GM18907 (cell line): ENCODE results near the gene PCDH19.

Experiments used
- ATAC-seq: cut with Tn5 transposase; IDR thresholded peaks from one replicate; pipeline ENCODE4 v1.9.1; 2021; ENCODE audit warnings: mild to moderate bottlenecking, moderate library complexity; ENCODE audit not compliant: unreplicated experiment

The PCDH19 gene

DNA sequence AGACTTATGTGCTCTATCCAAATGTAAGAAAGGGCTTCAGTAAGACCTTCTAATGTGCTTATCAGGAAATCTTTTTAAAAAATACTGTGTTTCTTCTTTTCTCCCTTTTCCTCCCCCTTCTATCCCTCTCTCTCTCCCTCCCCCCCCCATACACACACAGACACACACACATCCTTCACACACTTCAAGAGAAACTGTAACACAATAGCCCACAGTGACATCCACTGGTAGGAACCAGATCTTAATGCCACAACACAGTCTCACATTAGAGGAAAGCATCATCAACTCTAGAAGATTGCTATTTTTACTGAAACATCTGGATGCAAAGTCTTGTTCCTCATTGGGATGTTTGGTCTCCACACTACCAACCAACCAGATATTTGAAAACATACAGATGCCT lies 4.6 kb downstream of the PCDH19 start:
- ATAC-seq, result no peak

DNA sequence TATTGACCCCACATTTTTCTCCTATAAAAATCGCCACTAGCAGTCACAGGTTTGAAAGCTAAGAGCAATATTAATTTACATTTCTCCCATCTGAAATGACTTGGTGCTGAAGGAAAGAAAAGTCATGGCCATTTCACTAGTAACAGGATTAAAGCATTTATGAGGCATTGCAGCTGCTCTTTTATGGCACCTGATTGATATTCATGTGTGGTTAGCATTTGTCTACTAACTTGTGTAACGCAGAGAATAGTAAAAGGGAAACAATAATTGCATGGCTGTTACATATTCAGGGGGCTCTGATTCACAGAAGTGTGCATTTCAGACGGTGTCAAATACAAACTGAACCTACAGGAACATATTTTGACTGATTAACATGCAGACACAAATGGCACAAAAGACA lies 5.2 kb downstream of the PCDH19 start:
- ATAC-seq, result no peak

DNA sequence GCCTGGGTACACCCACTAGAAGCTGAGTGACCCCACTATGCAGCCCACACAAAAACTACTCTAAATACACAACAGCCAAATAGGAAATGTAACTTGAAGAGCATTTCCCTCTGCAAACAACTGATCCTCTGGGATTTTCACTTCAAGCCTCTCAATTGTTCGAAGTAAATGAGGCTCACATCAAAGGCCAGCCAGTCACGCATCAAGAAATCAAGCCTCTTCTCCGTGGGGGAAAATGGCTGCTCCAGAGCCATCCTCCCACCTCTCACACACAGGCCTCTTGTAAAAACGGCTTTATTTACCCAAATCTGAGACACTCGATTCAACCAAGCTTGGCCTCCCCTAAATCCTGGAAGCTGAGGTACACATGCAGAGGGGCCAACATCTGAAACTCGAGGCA lies 14.3 kb downstream of the PCDH19 start:
- ATAC-seq, result no peak

DNA sequence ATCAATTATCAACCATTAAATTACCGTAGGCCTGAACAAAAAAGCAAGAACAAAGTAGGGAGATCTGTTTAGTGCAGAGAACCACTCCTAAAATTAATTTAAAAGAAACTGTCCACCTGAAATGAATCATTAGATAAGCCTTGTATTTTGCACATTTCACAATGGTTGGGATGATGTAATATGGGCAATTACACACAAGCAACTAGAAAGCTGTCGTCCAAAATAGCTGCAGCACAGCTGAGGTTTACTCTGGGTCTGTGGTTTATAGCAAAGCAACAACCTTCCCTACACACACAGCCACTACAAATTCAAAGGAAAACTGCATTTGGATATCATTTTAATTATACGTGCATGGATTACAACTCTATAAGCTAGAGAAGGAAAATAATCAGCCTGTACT lies 28.5 kb downstream of the PCDH19 start:
- ATAC-seq, result no peak

DNA sequence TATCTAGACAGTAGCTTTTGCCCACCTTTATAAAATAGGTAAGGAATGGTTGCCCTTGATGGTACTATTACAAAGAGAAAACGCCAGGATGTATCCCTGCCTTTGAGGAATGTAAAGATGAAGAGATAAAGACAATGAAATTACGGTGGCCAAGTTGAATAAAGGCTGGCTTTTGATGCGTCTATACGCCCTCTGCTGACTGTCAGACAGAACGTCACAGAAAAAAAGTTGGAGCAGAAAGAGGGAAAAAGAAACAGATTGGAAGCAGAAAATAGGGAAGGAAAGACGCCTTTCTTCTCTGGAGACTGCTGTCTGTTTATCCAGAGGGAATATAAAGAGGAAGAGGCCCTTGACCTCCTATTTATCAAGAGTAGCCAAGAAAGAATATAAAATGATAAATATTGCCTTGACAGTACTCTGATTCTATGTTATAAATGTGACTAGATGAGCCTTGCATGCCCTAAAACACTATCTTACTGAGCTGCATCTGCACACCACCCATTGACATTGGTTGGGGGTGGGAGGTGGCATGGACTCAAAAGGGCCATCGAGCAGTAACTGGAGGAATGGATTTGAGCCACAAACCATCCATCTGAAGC lies 30.6 kb downstream of the PCDH19 start:
- ATAC-seq, result no peak

DNA sequence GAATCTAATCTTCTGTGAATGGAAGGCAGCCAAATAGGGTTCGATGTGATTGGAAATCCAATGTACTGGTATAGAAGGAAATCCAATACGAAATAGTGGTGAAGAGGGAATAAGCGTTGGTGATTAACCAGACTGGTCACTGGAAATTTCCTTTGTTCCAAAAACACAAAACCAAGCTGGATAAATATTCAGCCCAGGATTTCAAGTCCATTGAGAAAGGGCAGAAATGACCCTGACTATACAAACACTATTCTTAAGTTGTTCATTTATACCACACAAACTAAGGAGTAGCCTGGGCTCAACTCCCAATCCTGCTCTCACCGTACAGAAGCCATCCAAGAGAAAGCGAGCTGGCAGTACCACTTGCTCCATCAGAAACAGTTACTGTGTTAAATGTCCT lies 32.2 kb downstream of the PCDH19 start:
- ATAC-seq, result no peak

DNA sequence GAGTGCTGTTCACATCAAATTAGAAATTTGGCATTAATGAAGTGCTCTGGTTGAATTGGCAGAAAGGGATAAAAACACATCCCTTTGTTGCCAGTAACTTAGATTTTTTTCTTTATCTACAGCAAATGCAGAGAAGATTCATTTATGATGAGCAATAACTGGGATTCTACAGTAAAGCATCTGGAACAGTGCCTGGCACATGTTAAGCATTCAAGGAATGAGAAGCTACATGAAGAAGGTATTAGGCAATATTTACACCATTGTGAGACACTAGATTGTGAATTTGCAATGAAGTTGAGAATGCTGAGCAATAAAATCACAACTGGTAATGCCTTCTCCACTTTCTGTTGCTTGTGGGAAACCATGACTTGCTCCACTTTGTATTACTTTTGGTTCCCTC lies 33.5 kb downstream of the PCDH19 start:
- no peak for ATAC-seq

DNA sequence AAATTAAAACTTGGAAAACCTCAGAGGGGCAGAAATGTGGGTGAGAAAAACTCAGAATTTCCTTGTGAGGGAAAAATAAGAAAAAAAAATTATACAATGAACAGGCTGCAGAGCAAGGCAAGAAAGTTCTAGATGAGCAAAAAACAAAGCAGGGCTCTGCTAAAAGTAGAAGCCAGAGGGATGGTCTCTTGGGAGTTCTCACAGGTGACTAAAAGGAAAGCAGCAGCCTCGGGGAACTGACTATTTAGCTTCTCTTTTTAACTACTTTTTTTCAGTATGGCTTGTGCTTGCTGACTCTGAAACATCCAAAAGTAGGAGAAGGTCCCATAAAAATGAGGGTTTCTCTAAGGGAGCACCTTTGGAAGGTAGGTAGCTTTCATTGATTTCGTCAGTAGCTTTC lies 36.4 kb downstream of the PCDH19 start:
- ATAC-seq, result no peak

DNA sequence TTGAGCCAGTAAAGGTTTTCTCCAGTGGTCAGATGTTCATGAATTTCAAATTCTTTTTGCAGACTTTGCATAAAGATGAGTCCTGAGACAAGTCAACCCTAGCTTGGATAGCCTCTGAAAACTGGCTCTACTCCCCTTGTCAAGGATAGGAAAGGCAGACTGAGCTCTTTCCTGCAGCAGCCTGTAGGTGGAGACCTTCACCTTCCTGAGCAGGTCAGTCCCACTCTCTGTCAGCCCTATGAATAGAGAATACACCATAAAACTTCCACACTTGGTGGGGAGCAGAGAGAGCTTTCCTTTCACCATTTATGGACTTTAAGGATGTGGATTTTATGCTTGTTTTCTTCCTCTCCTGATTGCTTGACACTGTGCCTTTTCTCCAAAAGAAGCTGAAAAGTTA lies 41.9 kb downstream of the PCDH19 start:
- no peak for ATAC-seq

DNA sequence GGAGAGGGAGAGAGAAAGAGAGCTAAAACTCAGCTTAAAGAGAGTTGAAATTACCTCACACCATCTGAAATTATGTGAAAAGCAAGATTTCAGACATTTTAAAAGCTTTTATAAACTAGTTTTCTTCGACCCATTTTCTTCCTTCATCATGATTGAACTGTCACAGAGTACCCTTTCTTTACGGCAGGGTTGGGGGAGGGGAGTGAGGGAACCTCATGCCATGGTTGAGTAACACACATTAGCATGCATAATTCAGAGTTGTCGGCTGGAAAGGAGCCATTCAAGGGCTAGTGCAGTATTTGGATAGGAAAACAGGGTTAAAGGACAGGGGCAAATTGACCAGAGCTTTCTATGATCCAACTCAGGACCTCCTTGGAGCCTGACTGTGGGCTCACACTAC lies 46.2 kb downstream of the PCDH19 start:
- no peak for ATAC-seq

DNA sequence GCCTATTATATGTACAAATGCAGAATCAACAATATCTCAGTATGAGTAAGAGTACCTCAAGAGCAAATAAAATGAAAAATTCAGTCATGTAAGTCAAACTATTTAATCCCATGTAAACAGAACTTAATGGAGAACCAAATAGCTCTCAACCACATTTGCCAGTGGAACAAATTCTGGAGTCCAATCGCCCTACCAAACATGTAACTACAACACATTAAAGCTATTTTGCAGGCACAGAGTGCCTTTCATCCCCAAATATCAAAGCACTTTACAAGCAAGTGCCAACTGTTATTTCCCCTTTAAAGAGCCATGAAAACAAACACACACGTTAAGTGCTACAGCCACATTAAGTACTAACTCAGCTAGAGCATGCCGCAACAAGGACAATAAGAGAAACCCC lies 51.3 kb downstream of the PCDH19 start:
- no peak for ATAC-seq

DNA sequence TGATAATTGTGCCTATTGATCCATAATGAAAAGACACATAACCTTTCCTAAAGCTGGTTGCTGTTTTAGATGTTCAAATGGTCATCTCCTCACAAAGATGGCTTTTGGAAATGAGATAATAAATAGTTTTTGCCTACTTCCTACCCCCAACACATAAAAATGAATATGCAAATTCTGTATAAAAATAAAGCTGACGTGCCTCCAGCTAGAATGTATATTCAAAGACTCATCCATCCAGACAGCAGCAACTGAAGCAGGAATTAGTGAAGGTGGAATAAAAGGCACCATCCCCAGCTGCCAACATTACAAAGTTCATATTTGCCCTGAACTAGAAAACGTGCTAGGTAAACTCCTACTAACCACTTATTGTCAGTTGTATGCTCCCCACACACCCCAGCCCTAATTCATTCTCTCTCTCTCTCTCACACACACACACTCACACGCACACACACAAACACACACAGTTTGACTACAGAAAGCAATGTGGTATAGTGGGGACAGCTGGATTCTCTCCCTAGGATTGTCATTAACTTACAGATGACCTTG lies 53.6 kb downstream of the PCDH19 start:
- ATAC-seq, result no peak

DNA sequence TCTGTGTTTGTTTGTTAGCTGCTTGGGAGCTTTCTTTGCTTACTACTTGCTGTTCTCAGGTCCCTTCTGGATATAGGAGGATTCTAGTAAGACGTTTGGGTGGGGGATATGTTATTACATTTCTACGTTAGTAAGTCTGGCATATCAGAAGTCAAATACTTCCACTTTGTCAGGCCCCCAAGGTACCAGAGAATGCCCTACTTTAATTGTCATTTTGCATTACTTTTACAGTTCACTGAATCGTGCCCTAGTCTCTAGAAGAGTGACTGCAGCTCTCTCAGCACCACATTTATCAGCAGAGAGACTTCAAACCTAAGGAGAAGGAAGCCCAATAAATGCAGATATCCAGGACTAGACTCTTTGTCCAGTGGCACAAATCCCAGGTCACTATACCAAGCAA lies 54.4 kb downstream of the PCDH19 start:
- ATAC-seq, result no peak

DNA sequence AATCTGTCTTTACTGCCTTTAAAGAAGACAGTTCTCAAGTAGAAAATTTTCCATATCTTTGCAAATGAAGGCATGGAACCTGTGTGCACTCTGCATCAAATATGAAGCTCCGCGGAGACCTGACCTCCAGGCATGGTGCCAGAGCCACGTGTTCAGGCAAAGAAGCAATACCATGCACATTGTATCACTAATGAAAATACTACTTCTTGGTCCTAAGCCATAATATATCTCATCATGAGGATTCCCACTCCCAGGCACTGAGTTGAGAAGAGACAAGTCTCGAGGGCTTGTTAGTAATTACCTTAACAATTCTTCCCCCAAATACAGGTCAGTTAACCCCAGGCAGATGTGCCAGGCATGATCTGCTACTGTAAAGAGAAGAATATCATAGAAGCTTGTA lies 56.7 kb downstream of the PCDH19 start:
- no peak for ATAC-seq

DNA sequence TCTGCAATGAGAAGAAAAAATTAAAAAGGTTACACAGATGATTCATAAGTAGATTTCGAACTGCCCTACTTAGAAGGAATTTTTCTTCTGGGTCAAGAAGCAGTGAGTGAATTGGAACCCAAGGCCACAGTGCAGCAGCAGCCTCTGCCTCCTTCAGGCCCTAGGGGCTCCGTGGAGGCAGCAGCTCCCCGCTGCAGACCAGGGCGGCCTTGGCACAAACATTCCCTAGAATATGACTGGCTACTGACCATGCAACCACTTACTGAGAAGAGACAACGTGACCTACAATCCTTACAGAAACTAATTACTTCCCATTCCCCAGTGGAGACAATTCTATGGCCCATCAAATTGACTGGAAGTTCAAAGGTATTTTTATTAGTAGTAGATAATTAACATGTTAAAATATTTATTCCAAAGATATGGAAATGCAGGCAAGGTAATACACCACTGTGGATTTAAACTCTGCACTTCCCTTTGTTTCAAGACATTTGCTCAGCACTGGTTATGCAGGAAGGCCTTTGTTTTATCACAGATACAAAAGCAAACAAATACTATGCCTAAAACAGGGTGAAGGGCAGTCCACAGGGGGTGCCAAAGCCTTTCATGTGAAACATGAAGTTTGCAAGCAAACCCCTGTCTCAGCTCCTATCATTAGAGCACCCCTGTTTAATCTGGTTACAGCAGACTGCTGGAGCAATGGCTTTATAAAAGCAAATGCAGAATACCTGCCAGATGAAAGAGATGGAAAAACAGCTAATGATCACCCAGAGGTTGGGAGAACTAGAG lies 59.2 kb downstream of the PCDH19 start:
- ATAC-seq, result no peak

DNA sequence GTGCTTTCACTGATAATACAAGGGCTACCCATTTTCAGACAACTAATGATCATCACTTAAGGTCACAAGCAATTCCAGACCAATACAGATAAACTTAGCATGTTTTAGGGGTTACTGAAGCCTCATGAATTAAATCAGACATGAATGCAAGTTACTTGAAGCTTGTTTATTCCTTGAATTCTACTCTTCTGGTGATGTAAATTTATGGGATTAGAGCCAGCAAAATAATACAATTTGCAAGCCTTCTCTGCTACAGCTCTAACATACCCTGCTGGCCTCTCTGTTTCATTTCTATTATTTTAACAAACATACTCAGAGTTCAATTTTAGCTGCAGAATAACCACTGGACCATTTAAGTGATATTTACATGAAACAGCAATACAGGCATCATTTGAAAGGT lies 60.7 kb downstream of the PCDH19 start:
- ATAC-seq, result no peak

DNA sequence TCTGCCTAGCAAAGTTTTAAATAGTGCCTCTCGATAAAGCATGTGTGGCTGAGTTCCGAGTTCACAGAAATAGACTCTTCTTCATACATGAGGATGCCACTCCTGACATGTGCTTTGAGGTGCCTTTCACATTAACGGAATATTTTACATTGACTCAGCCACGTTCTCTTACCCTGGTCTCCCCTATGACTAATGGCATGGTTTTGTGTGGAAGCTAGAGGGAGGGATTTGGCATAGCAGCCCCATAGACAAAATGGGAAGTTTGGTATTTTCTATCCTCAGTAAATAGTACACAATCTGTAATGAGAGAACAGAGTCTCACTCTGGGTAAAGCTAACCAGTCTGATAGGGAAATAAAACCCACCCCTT lies 68.9 kb downstream of the PCDH19 start:
- no peak for ATAC-seq

DNA sequence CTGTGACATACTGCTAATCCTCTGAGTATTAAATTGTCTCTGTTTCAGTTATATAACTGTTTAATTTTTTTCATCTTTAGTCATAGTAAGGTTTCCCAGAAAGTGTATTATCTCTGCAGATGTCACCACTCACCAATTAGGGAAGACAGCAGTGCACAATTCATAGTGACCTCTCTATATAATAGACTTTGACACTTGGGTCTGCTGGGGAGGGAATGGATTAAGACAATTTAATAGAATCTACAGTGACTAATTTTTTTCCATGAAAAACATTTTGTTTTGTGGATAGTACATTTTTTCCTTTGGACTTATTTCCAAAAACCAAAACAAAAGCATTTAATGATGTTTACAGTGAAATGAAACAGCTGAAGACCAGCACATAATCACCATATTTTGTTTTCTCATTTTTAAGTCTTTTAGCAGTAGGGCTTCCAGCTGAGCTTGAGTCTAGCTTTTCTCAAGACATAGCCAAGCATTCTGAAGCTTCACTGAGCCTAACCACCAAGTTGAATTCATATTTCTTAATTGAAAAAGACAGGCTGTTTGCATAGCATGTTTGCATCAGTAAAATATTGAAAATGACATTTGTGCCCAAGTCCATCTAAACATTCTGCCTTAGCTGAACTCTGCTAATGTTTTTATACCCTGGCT lies 69.5 kb downstream of the PCDH19 start:
- no peak for ATAC-seq

DNA sequence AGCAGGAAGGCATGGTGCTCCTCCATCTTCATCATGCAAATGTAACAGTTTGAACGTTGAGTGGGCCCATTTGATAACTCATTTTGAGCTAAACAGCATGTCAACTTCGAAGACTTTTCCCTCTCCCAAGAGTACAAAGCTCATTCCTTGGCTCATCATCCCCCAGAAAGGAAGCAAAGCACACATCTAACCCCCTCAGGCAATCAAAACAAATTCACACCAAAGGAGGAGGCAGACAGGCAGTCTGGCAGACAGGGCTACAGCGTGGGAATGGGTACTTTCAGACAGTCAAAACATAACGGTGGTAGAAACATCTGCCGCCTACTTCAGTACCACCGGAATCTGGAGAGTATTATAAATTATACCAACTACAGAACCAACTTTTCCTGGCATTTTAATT lies 81.7 kb downstream of the PCDH19 start:
- ATAC-seq, result no peak

DNA sequence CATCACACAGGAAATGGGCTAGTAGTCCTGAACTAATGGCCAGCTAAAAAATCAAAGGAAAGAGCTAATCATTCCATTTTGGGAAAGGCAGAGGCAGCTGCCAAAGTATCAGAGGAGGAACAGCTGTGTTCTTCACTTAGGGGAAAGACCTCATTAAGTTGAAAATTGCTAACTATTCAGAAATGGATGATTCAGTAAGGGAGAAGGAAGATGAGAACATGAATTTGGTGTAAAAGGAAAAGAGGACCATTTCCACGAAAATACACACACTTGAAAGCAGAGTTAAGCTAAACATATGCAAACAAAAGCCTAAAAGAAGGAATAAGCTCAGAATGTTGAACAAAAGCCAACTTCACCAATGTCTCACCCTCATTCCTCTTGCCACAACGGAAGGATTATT lies 90.4 kb downstream of the PCDH19 start:
- ATAC-seq, result no peak

DNA sequence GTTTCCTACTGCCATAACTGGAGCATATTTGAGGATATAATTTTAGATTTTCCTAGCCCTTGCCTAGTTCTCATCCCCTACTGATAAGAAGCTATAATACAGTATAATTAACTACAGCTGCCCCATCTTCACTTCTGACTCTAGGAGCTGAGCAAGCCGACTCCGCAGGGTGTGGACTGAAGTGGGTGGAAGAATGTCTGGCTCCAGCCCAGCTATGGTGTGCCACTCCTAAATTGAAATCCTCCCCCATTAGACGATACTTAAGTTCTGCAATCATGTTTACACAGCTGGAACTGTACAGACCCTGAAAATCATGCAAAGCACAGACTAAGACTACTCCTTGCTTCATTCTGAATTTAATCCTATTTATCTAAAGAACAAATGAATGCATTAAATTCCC lies 93.1 kb downstream of the PCDH19 start:
- no peak for ATAC-seq

DNA sequence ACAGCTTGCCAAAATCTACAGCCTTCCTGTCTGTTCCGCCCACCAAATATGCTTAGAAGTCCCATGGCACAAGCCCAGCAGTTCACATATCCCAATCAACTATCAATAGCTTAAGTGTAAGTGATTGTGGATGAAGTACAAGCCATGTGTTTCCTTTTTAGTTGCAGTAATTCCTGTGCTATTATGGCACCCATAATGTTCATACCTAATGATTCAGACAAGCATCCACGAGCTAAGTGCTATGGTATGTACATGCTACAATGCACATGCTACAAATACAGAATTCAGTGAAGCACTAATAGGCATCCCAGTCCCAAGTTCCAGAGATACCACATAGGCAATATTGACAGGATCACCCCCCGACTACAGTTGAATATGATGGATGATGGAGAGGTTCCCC lies 94.5 kb downstream of the PCDH19 start:
- no peak for ATAC-seq
